ENCODE results near the gene ARHGAP45. TPM values are rescaled to one million over a fixed set of nuclear protein-coding genes. Genes with fewer than 3 reads are reported as not detected.
A peak's percentile ranks its signal among the peaks of the same experiment; 100 is the strongest.

Gene ARHGAP45
- total and polyA plus RNA-seq, 12 donors, result 1.6 to 75.4 (median 30.9) TPM

- no peaks in the 10 kb centered on the region for H3K9me3 ChIP-seq (replicated peaks in 1 of 3)
- 95 to 97% (median 95%) methylated on average over 21 to 63 of the region's 63 CpGs for WGBS, 4 donors
- H3K36me3 ChIP-seq (replicated peaks in 1 of 2), result peaks cover 0 to 98% of the 10 kb centered on the region in 2 donors
- TF ChIP-seq, protein P1, sequence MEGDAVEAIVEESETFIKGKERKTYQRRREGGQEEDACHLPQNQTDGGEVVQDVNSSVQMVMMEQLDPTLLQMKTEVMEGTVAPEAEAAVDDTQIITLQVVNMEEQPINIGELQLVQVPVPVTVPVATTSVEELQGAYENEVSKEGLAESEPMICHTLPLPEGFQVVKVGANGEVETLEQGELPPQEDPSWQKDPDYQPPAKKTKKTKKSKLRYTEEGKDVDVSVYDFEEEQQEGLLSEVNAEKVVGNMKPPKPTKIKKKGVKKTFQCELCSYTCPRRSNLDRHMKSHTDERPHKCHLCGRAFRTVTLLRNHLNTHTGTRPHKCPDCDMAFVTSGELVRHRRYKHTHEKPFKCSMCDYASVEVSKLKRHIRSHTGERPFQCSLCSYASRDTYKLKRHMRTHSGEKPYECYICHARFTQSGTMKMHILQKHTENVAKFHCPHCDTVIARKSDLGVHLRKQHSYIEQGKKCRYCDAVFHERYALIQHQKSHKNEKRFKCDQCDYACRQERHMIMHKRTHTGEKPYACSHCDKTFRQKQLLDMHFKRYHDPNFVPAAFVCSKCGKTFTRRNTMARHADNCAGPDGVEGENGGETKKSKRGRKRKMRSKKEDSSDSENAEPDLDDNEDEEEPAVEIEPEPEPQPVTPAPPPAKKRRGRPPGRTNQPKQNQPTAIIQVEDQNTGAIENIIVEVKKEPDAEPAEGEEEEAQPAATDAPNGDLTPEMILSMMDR (IDR thresholded peaks at IDR 0.05), result no peak
- TF ChIP-seq POLR2A (IDR thresholded peaks at IDR 0.05), result no peak
- no peak for DNase-seq
- no peaks in the 10 kb centered on the region for H3K27me3 ChIP-seq
- no peak overlapping the region for H3K4me3 ChIP-seq
- intact Hi-C loops (cut with DNase I), result loop anchor here in 1 of 2 donors (5.0 kb wide), 1 partner anchor 70 kb away; no protein-coding TSS in a partner anchor
- peak overlapping the region in 2 of 5 donors; percentile 17 to 58 for H3K27ac ChIP-seq
- H3K4me1 ChIP-seq (replicated peaks in 1 of 2), result peaks cover 0 to 19% of the 10 kb centered on the region in 2 donors
Measured at GRCh38 chr19:1122021-1122971, 55.3 kb downstream of the ARHGAP45 start.

- no peak overlapping the region for H3K4me3 ChIP-seq
- no peaks in the 10 kb centered on the region for H3K9me3 ChIP-seq (replicated peaks in 1 of 3)
- H3K27ac ChIP-seq, result peak overlapping the region in 2 of 5 donors; percentile 17 to 58
- TF ChIP-seq POLR2A (IDR thresholded peaks at IDR 0.05), result no peak
- TF ChIP-seq, protein P1 (IDR thresholded peaks at IDR 0.05), result no peak
- DNase-seq, result peak; percentile 69 to 88 (median 79)
- H3K27me3 ChIP-seq, result no peaks in the 10 kb centered on the region
- peaks cover 0 to 19% of the 10 kb centered on the region in 2 donors for H3K4me1 ChIP-seq (replicated peaks in 1 of 2)
- peaks cover 0 to 98% of the 10 kb centered on the region in 2 donors for H3K36me3 ChIP-seq (replicated peaks in 1 of 2)
- intact Hi-C loops (cut with DNase I), result loop anchor here in 1 of 2 donors (5.0 kb wide), 1 partner anchor 69 kb away; no protein-coding TSS in a partner anchor
- 49 to 67% (median 58%) methylated on average over 18 to 21 of the region's 21 CpGs for WGBS, 4 donors
Measured at GRCh38 chr19:1122972-1123363, 56.0 kb downstream of the ARHGAP45 start.

- intact Hi-C loops (cut with DNase I), result loop anchor here in 1 of 2 donors (5.0 kb wide), 1 partner anchor 69 kb away; no protein-coding TSS in a partner anchor
- no peak for DNase-seq
- H3K4me1 ChIP-seq (replicated peaks in 1 of 2), result peaks cover 0 to 19% of the 10 kb centered on the region in 2 donors
Measured at GRCh38 chr19:1123381-1123780, 56.4 kb downstream of the ARHGAP45 start.

More at GRCh38 chr19:1123381-1123780, 56.4 kb downstream of the ARHGAP45 start:
- Histone ChIP-seq H3K36me3 (replicated peaks in 1 of 2) (peaks cover 0 to 96% of the 10 kb centered on the region in 2 donors), H3K4me3 (no peak overlapping the region), H3K27ac (peak overlapping the region in 2 of 5 donors; percentile 31 to 58), H3K9me3 (replicated peaks in 1 of 3) (no peaks in the 10 kb centered on the region), H3K27me3 (no peaks in the 10 kb centered on the region)
- no peak for TF ChIP-seq POLR2A (IDR thresholded peaks at IDR 0.05)
- TF ChIP-seq, protein P1 (IDR thresholded peaks at IDR 0.05), result no peak
- whole genome bisulfite sequencing, 4 donors, result 91 to 100% (median 94%) methylated on average over 1 to 20 of the region's 20 CpGs
